ENCODE data around the gene AUTS2.

Gene AUTS2
- total RNA-seq, result 6.6 to 15.3 reads per million in 2 donors

GRCh38 chr7:69598081-69598486, at the start of gene AUTS2:
AUTS2 (plus strand) TSS chr7:69598475; CDS start chr7:69599654, 1,179 bp downstream.
- peak in 3 of 5 experiments; percentile 7 to 65 (median 44) for DNase-seq

DNA sequence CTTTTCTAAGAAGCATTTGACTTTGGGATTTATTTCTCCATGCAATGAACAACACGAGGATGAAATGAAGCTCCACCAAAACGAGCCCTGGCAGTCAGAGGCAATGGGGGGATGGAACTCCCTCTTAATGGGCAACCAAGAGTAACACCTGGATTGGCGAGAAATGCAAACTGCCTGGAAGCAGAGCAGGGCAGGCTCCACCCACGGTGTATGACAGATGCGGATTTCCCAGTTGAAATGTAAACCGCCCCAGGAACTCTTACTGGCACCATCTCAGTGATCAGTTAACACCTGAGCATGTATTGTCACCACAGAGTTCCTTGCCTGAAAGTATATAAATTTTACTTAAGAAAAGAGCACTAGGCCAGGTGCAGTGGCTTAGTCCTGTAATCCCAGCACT, 47.3 kb upstream of the AUTS2 start:
- DNase-seq, result no peak

DNA sequence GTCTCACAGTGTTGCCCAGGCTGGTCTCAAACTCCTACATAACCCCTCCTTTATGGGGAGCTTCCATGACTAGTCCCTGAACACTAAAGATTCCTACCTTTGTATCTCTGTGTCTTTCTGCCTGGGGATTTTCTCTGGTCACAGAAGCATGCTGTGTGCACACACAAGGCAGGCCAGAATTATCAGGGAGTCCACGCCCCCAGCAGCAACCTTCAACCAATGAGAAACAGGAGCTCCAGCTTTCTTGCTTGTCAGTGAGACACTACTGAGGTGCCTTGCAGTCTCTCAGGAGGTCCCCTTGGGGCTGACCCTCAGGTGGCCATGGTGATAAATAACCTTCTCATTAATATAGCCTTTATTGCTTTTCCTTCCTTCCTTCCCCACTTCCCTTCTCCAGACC, 45.1 kb upstream of the AUTS2 start:
- DNase-seq, result no peak

- DNase-seq, result no peak
These were observed 36.9 kb upstream of the AUTS2 start for GRCh38 chr7:69561266-69561960.

DNA sequence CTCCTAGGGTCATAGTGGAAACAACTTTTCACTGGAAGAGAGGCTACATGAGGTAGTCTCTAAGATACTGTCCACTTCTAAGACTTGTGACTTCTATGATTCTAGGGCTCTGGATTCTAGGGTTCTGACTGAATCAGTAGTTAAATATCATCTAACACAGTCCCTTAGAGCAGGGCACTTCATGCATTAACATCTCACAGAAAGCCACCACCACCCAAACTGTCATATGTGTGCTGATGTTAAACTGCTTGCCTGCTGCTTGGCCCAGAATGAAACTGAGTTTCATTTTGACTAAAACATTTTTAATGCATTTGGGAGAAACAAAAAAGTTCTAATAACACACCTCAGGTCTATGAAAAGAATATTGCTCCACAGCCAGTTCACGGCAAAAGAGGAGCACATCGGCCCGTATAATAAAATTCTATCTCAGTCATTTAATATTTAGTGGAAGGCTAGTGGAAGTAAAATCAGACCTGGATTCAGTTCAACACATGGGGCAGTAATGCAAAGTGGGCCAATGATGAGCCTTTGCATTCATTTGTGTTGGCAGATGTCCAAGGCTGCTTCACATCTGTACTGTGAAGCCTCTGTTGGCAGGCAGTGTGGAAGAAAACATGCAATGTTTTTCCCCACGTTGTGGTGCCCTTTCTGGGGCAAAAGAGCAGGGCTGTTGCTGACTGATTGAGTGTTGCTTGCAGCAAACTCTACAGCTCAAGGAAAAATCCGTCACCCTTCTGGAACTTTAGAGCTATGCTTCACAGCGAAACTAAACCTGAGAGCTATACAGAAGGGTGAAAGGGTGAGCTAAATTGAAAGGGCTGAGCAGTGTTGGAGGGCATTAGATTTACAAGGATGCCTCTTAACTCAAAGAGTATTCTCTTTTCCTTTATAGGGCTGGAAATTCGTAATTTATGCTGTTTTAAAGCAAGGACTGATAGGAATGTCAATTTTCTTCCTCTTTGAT, 33.5 kb upstream of the AUTS2 start:
- no peak for DNase-seq

DNA sequence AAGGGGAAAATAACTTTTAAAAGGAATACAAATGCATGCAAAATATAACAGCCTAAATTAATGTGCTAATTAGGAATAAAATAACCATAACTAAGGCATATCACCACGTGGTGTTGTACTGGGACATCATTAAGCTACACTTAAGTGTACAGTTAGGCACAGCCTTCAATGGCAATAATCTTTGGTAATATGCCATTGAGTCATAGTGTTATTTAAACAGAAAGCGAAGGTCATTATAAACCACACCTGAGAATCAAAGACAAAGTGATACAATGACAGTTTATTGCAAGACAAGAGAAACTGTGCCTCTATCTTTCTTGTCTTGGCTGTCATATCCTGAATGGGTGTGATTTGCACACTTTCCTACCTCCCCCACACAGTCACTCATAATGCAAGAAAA, 30.5 kb upstream of the AUTS2 start:
- no peak for DNase-seq

DNA sequence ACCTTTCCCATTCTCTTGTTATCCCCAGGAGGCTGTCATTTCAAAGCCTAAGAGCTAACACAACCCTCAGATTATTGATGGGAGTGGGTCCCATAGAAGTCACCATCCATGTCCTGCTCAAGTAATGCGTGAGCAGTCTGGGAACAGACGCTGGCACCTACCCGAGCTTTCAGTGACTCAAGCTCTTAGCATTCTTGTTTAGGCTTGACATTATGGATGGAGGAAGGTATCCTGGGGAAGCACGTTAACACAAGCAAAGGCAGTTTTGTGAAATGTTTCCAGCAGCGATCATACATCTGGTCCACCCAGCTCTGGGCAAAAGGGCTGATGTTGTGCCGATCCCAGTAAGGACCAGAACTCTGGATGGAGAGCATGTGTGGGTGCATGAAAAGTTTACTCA, 30.0 kb upstream of the AUTS2 start:
- no peak for DNase-seq

DNA sequence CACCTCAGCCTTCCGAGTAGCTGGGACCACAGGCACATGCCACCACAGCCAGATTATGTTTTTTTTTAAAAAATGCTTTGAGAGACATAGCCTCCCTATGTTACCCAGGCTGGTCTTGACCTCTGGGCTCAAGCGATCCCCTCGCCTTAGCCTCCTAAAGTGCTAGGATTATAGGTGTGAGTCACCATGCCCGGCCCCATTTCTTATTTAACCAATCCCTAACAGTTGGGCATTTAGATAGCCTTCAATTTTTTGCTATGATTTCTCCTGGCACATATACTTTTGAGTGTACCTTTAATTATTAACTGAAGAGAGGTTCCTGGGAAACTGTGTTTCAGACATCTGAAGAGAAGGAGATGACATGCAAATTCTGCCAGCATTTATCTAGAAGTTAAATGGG, 22.6 kb upstream of the AUTS2 start:
- no peak for DNase-seq

DNA sequence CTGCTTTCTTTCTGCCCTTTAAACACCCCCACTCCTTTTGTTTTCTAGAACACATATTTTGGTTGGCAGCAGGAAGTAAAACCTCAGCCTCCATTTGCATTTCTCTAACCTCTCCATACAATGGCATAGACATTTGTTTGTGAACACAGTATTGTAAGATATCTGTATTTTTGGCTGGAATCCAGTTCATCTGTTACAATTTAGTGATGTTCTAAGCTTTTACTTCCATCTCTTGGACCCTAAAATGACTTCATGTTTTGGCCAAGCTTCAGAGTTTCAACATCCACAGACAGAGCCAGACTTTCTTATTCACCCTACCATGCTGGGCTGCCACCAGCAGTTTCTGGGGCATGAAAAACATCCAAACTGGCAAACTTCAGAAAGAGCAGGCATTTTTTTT, 21.1 kb upstream of the AUTS2 start:
- no peak for DNase-seq

- DNase-seq, result no peak
These were observed 13.1 kb upstream of the AUTS2 start for GRCh38 chr7:69585169-69585568.

GRCh38 chr7:69586321-69586720, 12.0 kb upstream of the AUTS2 start:
- DNase-seq, result no peak

- no peak for DNase-seq
These were observed 9.5 kb upstream of the AUTS2 start for GRCh38 chr7:69588773-69589172.

- DNase-seq, result no peak
These were observed 6.5 kb upstream of the AUTS2 start for GRCh38 chr7:69591805-69592204.

DNA sequence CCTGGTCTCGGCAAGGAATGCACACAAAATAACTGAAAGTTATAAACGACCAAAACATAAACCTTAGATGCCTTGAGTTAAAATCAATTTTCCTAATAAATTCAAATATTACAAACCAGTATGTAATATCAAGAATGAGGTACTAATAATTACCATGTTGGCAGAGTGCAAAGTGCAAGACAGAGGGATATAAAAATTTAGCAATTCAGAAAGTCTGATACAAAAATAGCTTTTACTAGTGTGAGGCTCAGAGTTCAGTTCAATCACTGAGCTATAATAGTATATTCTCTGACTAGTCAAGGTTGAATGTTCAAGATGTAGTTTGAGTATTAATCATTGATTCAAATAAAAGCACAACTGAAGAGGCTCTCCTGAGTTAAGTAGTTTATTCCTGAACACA, 4.8 kb upstream of the AUTS2 start:
- DNase-seq, result no peak

- DNase-seq, result no peak
These were observed 2.9 kb upstream of the AUTS2 start for GRCh38 chr7:69595415-69595814.

GRCh38 chr7:69596056-69596455, 2.2 kb upstream of the AUTS2 start:
- DNase-seq, result no peak

DNA sequence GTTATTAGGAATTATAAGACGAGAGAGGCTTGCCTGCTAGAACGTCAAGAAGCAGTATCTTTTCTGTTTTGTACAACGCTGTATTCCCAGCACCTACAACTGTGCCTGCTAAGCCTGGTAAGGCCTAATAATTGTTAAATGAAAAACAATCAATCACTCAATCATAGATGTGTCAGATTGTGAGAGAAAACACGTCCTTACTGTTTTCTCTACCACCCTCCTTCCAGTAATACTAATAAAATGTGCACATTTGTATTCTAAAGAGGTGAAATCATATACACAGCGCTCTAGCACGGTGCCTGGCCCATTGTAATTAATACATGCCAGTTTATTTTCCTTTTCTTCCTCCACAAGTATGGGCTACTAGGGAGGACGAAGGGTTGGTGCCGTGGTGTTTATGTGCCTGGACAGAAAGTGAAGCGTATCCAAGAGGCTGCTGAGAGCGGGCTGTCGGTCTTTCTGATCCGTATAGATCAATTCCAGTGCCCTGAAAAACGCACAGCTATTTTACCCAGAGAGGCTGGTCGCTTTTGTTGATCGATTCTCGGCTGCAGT, 1.5 kb upstream of the AUTS2 start:
- DNase-seq, result no peak

GRCh38 chr7:69597278-69598076, 798 bp upstream of the AUTS2 start:
- no peak for DNase-seq

GRCh38 chr7:69598487-69599285, 411 bp downstream of the AUTS2 start:
- DNase-seq, result no peak

- DNase-seq, result no peak
These were observed 1.1 kb downstream of the AUTS2 start for GRCh38 chr7:69599286-69599954.

Measured in T-helper 2 cell (primary cell).